GM11168 (cell line): ENCODE data around the gene ZNF827.

Experiments used
- in situ Hi-C: fragments of 300-500 bp; cut with MboI; formaldehyde crosslinking; loops from one replicate; pipeline ENCODE4 v1.12.0; 2022; ENCODE audit warnings: low sequenced_read_pairs; ENCODE audit not compliant: unreplicated experiment

The ZNF827 gene

GRCh38 chr4:145808021-145808650 lies 130.5 kb downstream of the ZNF827 start:
- in situ Hi-C loops: no loop called here

- in situ Hi-C loops: no loop called here
Observed at GRCh38 chr4:145805490-145805889, 133.1 kb downstream of the ZNF827 start.

GRCh38 chr4:145804116-145804515 lies 134.5 kb downstream of the ZNF827 start:
- in situ Hi-C loops: no loop called here

- in situ Hi-C loops: no loop called here
Observed at GRCh38 chr4:145799223-145799622, 139.4 kb downstream of the ZNF827 start.

- in situ Hi-C loops: no loop called here
Observed at GRCh38 chr4:145797278-145797677, 141.3 kb downstream of the ZNF827 start.

- in situ Hi-C loops: no loop called here
Observed at GRCh38 chr4:145796346-145796745, 142.3 kb downstream of the ZNF827 start.

GRCh38 chr4:145795521-145795920 lies 143.1 kb downstream of the ZNF827 start:
- in situ Hi-C loops: no loop called here

GRCh38 chr4:145792429-145792828 lies 146.2 kb downstream of the ZNF827 start:
- in situ Hi-C loops: no loop called here

GRCh38 chr4:145791988-145792387 lies 146.6 kb downstream of the ZNF827 start:
- in situ Hi-C loops: no loop called here

- in situ Hi-C loops: no loop called here
Observed at GRCh38 chr4:145788755-145789154, 149.9 kb downstream of the ZNF827 start.

GRCh38 chr4:145786830-145787229 lies 151.8 kb downstream of the ZNF827 start:
- in situ Hi-C loops: no loop called here

GRCh38 chr4:145786261-145786660 lies 152.4 kb downstream of the ZNF827 start:
- in situ Hi-C loops: no loop called here

GRCh38 chr4:145785391-145786008 lies 153.1 kb downstream of the ZNF827 start:
- in situ Hi-C loops: no loop called here

- in situ Hi-C loops: no loop called here
Observed at GRCh38 chr4:145784036-145784435, 154.6 kb downstream of the ZNF827 start.

GRCh38 chr4:145782756-145783155 lies 155.9 kb downstream of the ZNF827 start:
- in situ Hi-C loops: no loop called here

- in situ Hi-C loops: no loop called here
Observed at GRCh38 chr4:145781351-145781750, 157.3 kb downstream of the ZNF827 start.

- in situ Hi-C loops: no loop called here
Observed at GRCh38 chr4:145779319-145779801, 159.3 kb downstream of the ZNF827 start.

GRCh38 chr4:145776208-145776607 lies 162.4 kb downstream of the ZNF827 start:
- in situ Hi-C loops: no loop called here

GRCh38 chr4:145775406-145775805 lies 163.2 kb downstream of the ZNF827 start:
- in situ Hi-C loops: no loop called here

GRCh38 chr4:145774473-145774872 lies 164.2 kb downstream of the ZNF827 start:
- in situ Hi-C loops: no loop called here

GRCh38 chr4:145773581-145774234 lies 164.9 kb downstream of the ZNF827 start:
- in situ Hi-C loops: no loop called here
